Keratinocyte (primary cell): ENCODE results near the gene COPZ1. TPM values are rescaled to one million over a fixed set of nuclear protein-coding genes. Genes with fewer than 3 reads are reported as not detected.
A peak's percentile ranks its signal among the peaks of the same experiment; 100 is the strongest.

Experiments used
- DNase-seq: peaks from one replicate; pipeline ENCODE4 v3.0.0-alpha.2; 2011; ENCODE audit warnings: low read depth, missing footprints, low spot score
- FAIRE-seq: peaks from 2 replicates; lab custom pipeline; 2011; peaks lifted over from hg19 to GRCh38; lab: Jason Lieb, UNC
- H2AFZ ChIP-seq: 2 replicates; pipeline ENCODE4 v1.6.0; 2012; ENCODE audit warnings: low read length, control low read depth, inconsistent platforms; ENCODE audit not compliant: control insufficient read depth
- H3K27ac ChIP-seq: 2 replicates; pipeline ENCODE4 v1.5.1; 2011; ENCODE audit warnings: low read length; ENCODE audit not compliant: control insufficient read depth, insufficient read depth
- H3K27me3 ChIP-seq: 3 replicates; pipeline ENCODE4 v1.6.0; 2011; ENCODE audit warnings: low read length; ENCODE audit not compliant: control insufficient read depth, insufficient read depth; ENCODE audit errors: extremely low read depth
- H3K36me3 ChIP-seq, 2 experiments: 2 replicates in 1 of 2; 3 replicates in 1 of 2; pipeline ENCODE4 v1.5.1; 2011; ENCODE audit warnings: low read length in 2 of 2, mild to moderate bottlenecking in 1 of 2; ENCODE audit not compliant: control insufficient read depth in 2 of 2, insufficient read depth in 2 of 2; ENCODE audit errors: extremely low read depth in 1 of 2
- H3K4me1 ChIP-seq: 3 replicates; pipeline ENCODE4 v1.5.1; 2011; ENCODE audit warnings: low read length; ENCODE audit not compliant: control insufficient read depth, insufficient read depth; ENCODE audit errors: extremely low read depth
- H3K4me2 ChIP-seq: 3 replicates; pipeline ENCODE4 v1.6.0; 2011; ENCODE audit warnings: low read depth, low read length; ENCODE audit not compliant: control insufficient read depth, insufficient read depth; ENCODE audit errors: extremely low read depth
- H3K4me3 ChIP-seq, 3 experiments: fragments of 200-600 bp in 1 of 3; sonication (generic) in 1 of 3; 2 replicates in 2 of 3; 3 replicates in 1 of 3; pipeline ENCODE4 v1.5.1; 2011 to 2016; ENCODE audit warnings: low read length in 3 of 3, mild to moderate bottlenecking in 3 of 3, control low read depth in 2 of 3, inconsistent platforms in 1 of 3, low read depth in 1 of 3, mixed read lengths in 1 of 3, mixed run types in 1 of 3, moderate library complexity in 1 of 3; ENCODE audit not compliant: control insufficient read depth in 2 of 3, insufficient read depth in 2 of 3; ENCODE audit errors: extremely low read depth in 1 of 3
- H3K79me2 ChIP-seq: 2 replicates; pipeline ENCODE4 v1.6.0; 2012; ENCODE audit warnings: low read length; ENCODE audit not compliant: control insufficient read depth, insufficient read depth
- H3K9ac ChIP-seq: 3 replicates; pipeline ENCODE4 v1.6.0; 2011; ENCODE audit warnings: low read length; ENCODE audit not compliant: control insufficient read depth, insufficient read depth; ENCODE audit errors: extremely low read depth
- H3K9me1 ChIP-seq: 3 replicates; pipeline ENCODE4 v1.6.0; 2011; ENCODE audit warnings: low read length; ENCODE audit not compliant: control insufficient read depth, insufficient read depth; ENCODE audit errors: extremely low read depth
- H3K9me3 ChIP-seq: 2 replicates; pipeline ENCODE4 v1.5.1; 2012; ENCODE audit warnings: low read depth, low read length; ENCODE audit not compliant: control insufficient read depth
- H4K20me1 ChIP-seq: 3 replicates; pipeline ENCODE4 v1.6.0; 2011; ENCODE audit warnings: low read length; ENCODE audit not compliant: control insufficient read depth, insufficient read depth; ENCODE audit errors: extremely low read depth
- EZH2 ChIP-seq: IDR thresholded peaks from one replicate; pipeline ENCODE4 v1.6.1; 2012; ENCODE audit warnings: inconsistent platforms, mild to moderate bottlenecking, low read length, moderate library complexity
- dilution Hi-C: fragments of 300-500 bp; cut with MboI; formaldehyde crosslinking; loops from one replicate; pipeline ENCODE4 v1.7.0; 2020; ENCODE audit warnings: low sequenced_read_pairs; ENCODE audit not compliant: extremely low pct_ligation_motif_present
- polyA plus RNA-seq, 5 experiments: library from polyadenylated mRNA; depleted of rRNA in 3 of 5; stranded (reverse) in 3 of 5; stranded (forward) in 1 of 5; unstranded in 1 of 5; fragments of >200 nt; gene quantifications; 1 replicate in 1 of 5; 2 replicates in 3 of 5; 3 replicates in 1 of 5; pipeline versions ENCODE4 v1.2.1 to v1.2.3, GENCODE V29; 2011 to 2012; ENCODE audit warnings: missing spikeins in 2 of 5, low read depth in 1 of 5, low replicate concordance in 1 of 5
- TF ChIP-seq, protein P1 (sequence below), 3 experiments: IDR thresholded peaks in 1 of 3; conservative IDR thresholded peaks in 1 of 3; optimal IDR thresholded peaks in 1 of 3; 2 replicates in 2 of 3; 3 replicates in 1 of 3; pipeline versions ENCODE3 to v1.5.1; 2011; ENCODE audit warnings: low read length in 3 of 3, mild to moderate bottlenecking in 3 of 3, moderate library complexity in 2 of 3, control low read depth in 1 of 3, inconsistent platforms in 1 of 3; ENCODE audit not compliant: insufficient read depth in 2 of 3; ENCODE audit errors: extremely low read depth in 1 of 3

The COPZ1 gene
- polyA plus RNA-seq, 1 donor (not counting 4 experiments of a cell fraction or from before 2014, with no cell fraction given) = 280 TPM

DNA sequence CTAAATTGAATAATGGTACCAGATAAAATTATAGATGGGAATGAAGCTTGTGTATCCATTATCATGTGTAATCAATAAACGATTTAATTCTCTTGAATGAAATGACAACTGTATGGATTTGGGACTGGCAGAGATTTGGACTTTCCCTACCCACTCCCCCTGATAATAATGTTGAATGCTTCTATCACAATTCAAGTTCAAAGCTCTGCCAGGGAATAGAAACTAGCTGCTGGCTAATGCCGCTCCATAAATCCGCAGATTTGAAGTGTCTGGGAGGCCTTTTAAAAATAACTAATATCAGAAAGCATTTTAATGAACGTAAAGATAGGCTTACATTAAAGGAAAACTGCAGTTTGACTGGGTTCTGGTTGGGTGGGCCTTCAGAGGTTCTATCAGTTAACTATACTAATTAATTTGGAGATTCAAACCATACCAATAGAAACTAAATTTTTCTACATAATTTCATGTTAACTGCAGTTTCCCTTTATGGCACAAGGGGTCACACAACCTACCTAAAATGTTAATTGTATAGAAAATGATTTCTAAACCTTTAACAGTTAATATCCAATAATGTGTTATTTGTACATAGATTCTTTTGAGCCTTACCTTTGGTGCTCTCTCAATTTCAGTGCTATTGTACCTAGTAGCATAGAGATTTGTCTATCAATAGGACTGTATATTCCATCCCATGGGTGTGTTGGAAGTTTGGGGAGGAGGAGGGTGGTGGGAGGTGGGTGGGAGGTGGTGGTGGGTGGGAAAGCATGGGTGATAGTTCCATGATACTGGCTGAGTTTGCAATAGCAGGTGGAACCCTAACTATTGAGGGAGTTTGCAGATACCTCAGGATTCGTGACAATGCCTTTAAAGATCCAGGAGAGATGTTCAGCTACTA, 39.5 kb upstream of the COPZ1 start:
- TF ChIP-seq EZH2 = no peak
- TF ChIP-seq, protein P1, sequence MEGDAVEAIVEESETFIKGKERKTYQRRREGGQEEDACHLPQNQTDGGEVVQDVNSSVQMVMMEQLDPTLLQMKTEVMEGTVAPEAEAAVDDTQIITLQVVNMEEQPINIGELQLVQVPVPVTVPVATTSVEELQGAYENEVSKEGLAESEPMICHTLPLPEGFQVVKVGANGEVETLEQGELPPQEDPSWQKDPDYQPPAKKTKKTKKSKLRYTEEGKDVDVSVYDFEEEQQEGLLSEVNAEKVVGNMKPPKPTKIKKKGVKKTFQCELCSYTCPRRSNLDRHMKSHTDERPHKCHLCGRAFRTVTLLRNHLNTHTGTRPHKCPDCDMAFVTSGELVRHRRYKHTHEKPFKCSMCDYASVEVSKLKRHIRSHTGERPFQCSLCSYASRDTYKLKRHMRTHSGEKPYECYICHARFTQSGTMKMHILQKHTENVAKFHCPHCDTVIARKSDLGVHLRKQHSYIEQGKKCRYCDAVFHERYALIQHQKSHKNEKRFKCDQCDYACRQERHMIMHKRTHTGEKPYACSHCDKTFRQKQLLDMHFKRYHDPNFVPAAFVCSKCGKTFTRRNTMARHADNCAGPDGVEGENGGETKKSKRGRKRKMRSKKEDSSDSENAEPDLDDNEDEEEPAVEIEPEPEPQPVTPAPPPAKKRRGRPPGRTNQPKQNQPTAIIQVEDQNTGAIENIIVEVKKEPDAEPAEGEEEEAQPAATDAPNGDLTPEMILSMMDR (optimal IDR thresholded peaks at IDR 0.05 in 1 of 3, IDR thresholded peaks at IDR 0.05 in 1 of 3, conservative IDR thresholded peaks at IDR 0.05 in 1 of 3; ENCODE audit: extremely low read depth in 1 of 3, insufficient read depth in 2 of 3, low read length in 3 of 3) = peak in 1 of 3 experiments; percentile 20
- H3K27ac ChIP-seq = peak overlapping the region; percentile 11
- DNase-seq (no peak), FAIRE-seq (no peak)
- H3K4me1 ChIP-seq = peaks cover 29% of the 10 kb centered on the region
- no peaks in the 10 kb centered on the region for H3K9me1 ChIP-seq
- peaks cover 19 to 58% of the 10 kb centered on the region in 2 experiments for H3K36me3 ChIP-seq
- peak overlapping the region in 2 of 3 experiments; percentile 21 to 39 for H3K4me3 ChIP-seq
- no peaks in the 10 kb centered on the region for H3K27me3 ChIP-seq
- H3K4me2 ChIP-seq = peak overlapping the region; percentile 63
- H3K9me3 ChIP-seq = no peaks in the 10 kb centered on the region
- peaks cover 36% of the 10 kb centered on the region for H4K20me1 ChIP-seq
- dilution Hi-C loops = no loop called here
- H2AFZ ChIP-seq = no peak overlapping the region
- peaks cover 40% of the 10 kb centered on the region for H3K79me2 ChIP-seq
- no peak overlapping the region for H3K9ac ChIP-seq

DNA sequence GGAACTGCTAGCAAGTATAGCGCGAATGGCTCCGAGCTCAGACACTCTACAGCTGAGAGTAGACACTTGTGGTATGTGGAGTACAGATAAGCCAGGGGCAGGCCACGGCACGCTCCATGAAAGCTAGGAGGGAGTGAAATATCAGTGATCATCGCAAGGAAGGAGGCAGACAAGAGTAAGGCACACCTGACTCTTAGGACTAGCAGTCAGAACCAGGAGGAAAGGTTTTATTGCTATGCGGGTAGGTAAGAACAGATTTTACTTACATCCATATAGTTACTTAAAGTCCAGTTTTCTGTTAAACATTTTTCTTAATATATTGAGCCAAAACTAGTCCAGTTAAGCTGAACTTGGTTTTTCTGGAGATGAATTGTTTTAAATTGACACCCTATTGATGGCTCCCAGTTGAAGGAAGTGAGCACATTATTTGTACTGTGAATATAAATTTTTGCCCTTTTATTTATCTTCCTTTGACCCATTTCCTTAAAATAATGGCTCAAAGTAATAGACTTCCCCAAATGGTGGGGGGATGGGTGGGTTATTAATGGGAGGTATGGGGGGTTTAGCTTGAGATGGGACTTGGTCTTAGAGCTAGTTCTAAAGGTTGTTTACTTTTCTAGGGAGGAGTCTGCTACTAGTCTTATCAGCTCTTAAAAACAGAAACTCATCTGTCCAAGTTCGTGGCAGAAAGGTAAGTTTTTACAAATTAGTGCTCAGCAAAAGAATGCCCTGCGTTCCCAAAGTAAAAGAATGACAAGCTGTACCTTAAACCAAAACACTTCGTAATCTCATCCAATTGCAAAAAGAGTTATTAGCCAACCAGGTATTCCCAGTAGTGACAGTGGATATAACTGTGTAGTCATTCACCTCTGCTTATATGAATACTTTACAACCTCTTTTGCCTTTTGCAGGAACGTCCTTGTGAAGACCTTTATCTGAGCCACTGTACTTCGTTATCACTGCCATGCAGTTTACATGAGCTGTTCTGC, 38.6 kb upstream of the COPZ1 start:
- TF ChIP-seq, protein P1 (optimal IDR thresholded peaks at IDR 0.05 in 1 of 3, IDR thresholded peaks at IDR 0.05 in 1 of 3, conservative IDR thresholded peaks at IDR 0.05 in 1 of 3; ENCODE audit: extremely low read depth in 1 of 3, insufficient read depth in 2 of 3, low read length in 3 of 3) = peak in 1 of 3 experiments; percentile 4
- TF ChIP-seq EZH2 = no peak
- Histone ChIP-seq H3K4me2 (peak overlapping the region; percentile 18), H3K9me3 (no peaks in the 10 kb centered on the region), H3K79me2 (peaks cover 32% of the 10 kb centered on the region), H3K36me3 (peaks cover 19 to 52% of the 10 kb centered on the region in 2 experiments), H4K20me1 (peaks cover 36% of the 10 kb centered on the region), H3K4me1 (peaks cover 29% of the 10 kb centered on the region), H3K9me1 (no peaks in the 10 kb centered on the region), H3K27me3 (no peaks in the 10 kb centered on the region), H3K27ac (peak overlapping the region; percentile 10), H3K4me3 (peak overlapping the region in 1 of 3 experiments; percentile 14), H2AFZ (no peak overlapping the region), H3K9ac (no peak overlapping the region)
- dilution Hi-C loops = no loop called here
- DNase-seq (no peak), FAIRE-seq (peak; percentile 20)
